Left hindlimb (tissue), 1 donor: ENCODE results near the gene LPAR5.

ENCODE experiments used
- DNase-seq: peaks from one replicate; pipeline ENCODE4 v3.0.0-alpha.2; 2018

Gene LPAR5

GRCh38 chr12:6635375-6635855 is 344 bp downstream of the LPAR5 start:
- no peak for DNase-seq

DNA sequence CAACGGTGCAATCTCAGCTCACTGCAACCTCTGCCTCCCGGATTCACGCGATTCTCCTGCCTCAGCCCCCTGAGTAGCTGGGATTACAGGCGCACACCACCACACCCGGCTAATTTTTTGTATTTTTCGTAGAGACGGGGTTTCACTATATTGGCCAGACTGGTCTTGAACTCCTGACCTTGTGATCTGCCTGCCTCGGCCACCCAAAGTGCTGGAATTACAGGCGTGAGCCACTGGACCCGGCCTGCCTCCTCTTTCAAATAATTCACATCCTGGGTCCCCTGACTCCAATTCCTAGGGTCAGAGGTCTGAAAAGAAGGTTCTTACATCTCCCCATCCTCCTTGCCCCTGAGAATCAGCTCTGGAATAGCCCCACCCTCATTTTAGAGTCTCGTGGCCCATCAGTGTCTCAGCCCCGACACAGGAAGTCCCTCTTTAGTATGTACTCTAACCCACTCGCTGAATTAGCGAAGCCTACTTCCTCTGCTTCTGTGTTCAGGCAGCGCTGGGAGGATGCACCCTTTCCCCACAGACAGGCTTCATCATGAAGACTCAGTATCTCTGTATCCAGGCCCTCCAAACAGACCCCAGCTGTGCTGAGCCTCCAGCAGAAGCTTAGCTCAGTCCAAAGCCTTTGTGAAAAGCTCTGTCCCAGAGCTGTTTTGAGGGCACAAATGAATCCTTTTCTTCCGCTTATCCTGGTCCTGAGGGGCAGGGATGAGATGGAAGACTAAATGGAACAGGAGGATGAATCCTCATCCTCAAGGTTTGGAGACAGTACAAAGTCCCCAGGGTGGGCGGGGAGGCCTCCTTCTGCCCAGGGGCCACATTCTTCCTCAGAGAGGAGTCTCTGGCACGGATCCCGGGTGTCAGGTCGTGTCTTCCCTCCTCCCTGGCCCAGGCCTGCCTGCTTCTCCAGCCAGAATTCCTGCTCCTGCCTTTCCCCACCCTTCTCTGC is 3.5 kb downstream of the LPAR5 start:
- DNase-seq, result no peak

- DNase-seq, result no peak
Observed at GRCh38 chr12:6631549-6631961, 4.2 kb downstream of the LPAR5 start.

GRCh38 chr12:6630736-6631135 is 5.0 kb downstream of the LPAR5 start:
- DNase-seq, result no peak

DNA sequence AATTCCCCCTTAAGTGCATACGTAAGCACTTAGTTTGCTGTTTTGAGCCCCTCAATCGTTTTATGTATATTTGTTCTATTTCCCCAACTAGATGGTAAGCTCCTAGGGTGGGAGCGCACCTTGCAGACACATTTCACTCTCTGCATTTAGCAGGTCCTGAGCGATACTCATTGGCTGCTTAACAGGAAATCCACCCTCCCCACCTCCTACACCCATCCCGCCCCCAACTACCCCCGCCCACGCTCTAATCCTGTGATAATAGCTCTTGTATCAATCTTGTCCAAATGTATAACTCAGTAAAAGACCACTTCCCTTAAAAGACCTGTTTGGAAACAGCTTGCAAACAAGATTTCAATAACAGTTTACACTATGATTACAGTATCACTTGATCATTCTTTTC is 8.1 kb downstream of the LPAR5 start:
- no peak for DNase-seq

GRCh38 chr12:6626654-6627283 is 9.0 kb downstream of the LPAR5 start:
- DNase-seq, result no peak

- DNase-seq, result no peak
Observed at GRCh38 chr12:6620885-6621274, 14.9 kb downstream of the LPAR5 start.

GRCh38 chr12:6620137-6620884 is 15.4 kb downstream of the LPAR5 start:
- peak; percentile 72 for DNase-seq

DNA sequence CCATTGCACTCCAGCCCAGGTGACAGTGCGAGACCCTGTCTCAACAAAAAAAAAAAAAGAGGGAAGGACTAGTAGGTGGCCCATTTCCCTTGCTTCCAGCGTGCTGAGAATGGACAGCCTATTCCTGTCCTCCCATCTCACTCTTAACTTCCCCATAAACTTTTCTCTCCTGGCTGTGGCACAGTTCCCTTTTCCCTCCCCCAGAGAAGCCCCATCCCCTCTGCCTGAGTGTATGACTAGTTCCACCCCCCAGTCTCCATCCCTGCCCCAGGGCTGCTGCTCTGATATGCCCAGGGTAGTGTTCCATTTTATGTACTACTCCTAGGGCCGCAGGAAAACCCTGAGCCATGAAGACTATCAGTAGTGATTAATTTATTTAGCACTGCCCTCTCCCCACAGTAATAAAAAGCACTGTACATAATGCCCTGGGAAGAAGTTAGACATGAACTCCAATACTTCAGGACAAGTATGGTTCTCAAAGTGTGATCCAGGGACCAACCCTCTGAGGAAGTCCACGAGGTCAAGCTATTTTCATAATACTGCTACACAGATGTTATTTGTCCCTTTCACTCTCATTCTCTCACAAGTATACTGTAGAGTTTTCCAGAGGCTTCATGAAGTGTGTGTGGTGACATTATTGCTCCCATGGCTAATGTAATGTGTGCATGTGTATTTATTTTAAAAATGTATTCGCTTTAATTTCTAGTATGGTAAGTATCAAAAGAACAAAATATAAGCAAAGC is 17.1 kb downstream of the LPAR5 start:
- DNase-seq, result no peak

DNA sequence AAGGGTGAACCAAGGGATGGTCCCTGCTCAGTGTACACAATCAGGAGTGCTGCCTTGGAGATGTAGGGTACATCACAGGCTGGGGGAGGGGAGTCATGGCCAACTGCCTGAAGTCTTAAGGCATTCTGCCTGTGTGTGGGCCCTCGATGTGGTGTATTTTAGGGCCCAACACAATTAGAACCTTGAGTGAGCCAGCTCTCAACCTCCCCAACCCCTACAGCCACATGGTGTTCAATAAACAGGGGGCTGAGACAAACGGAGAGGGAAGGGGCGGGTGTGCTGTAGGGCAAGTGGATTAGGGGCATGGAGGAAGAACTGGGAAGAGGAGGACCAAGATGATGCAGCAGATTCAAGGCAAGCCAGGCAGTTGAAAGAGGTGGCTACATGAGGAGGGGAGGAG is 20.0 kb downstream of the LPAR5 start:
- no peak for DNase-seq

DNA sequence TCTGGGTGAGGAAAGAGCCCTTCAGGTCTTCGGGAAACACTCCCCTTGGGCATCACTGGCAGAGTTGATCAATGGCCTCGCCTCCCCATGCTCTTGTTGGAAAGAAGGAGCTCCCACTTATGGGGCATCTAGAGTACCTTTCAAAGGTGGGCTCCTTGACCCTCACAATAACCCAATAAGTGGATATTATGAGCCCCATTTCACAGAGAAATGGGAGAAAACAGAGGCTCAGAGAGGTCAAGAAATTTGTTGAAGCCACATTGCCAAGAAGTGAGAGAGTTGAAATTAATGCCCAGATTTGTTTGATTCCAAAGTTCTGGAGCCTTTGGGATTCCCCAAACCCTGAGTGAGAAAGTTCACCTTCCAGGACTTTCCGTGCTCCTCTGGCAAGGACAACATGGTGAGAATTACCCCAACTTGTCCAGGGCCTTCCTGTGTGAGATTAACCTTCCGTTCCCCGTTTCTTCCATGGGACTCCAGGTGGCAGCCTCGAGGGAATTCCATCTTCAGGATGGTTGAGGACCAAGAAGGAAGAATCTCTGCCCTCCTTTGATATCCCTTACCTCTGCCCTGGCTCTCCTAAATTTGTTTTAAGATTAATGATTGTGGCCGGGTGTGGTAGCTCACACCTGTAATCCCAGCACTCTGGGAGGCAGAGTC is 21.1 kb downstream of the LPAR5 start:
- DNase-seq, result peak; percentile 31

- peak; percentile 98 for DNase-seq
Observed at GRCh38 chr12:6613776-6614512, 21.8 kb downstream of the LPAR5 start.

GRCh38 chr12:6613015-6613775 is 22.6 kb downstream of the LPAR5 start:
- DNase-seq, result peak; percentile 91

GRCh38 chr12:6612652-6613014 is 23.1 kb downstream of the LPAR5 start:
- DNase-seq, result no peak

GRCh38 chr12:6612247-6612646 is 23.5 kb downstream of the LPAR5 start:
- DNase-seq, result no peak

DNA sequence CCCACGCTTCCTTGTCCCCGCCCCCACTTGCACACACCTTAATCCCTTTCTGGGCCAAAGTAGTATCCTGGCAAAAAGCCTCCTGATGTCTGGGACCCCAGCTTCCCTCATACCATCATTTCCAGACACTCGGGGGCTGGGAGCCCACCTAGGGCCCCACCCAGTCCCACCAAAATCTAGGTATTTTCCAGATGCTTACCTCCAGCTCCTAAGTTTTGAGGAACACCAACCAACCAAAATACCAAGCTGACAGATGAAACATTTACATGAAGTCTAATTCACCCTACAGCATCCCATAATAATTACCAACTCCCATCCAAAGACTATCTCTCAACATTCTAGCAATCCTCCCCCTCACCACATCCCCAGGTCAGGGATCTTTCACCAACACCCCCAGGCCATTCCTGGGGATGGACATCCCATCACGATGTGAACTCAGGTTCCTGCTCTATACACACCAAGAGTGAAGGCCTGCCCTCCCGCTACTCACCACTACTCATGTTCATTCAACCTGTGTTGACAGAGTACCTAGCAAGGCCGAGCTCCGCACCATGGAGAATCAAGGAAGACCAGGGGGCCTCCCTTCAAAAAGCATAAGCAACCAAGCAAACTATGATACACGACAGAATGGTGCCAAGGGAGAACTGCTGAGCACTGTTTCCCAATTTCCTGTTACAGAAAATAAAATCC is 27.0 kb downstream of the LPAR5 start:
- DNase-seq, result peak; percentile 39

DNA sequence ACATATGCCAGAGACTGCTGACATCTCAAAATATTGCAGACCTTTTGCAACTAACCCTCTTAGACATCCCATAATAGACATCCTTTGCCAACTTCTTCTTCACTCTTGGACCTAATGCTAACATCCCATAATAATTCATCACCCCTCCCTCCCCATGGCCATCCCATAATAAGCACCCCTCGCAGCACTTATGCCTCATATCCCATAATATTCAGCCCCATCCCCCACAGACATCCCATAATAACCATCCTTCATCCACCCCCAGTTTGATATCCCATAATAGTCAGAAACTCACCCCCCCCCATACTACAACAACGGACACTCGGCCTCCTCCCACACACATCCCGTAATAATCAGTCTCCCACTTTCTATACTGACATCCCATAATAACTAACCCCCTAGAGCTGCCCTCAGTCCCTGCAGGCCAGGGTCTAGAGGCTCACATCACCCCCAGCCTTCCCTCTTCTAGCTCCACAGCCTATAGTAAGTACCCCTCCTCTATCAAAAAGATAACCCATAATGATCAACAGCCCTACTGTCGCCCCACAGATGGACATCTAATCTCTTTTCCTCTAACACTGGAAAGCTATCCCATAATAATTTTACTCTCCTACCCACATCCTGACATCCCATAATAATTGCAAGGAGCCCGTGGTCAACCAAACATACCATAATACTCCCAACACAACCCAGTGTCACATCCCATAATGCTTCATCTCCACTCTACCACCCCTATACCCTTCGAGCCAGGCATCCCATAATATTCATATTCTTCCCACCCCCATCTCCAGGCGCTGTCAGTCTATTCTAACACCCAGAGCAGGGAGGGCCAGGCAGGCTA is 27.8 kb downstream of the LPAR5 start:
- peak; percentile 76 for DNase-seq

DNA sequence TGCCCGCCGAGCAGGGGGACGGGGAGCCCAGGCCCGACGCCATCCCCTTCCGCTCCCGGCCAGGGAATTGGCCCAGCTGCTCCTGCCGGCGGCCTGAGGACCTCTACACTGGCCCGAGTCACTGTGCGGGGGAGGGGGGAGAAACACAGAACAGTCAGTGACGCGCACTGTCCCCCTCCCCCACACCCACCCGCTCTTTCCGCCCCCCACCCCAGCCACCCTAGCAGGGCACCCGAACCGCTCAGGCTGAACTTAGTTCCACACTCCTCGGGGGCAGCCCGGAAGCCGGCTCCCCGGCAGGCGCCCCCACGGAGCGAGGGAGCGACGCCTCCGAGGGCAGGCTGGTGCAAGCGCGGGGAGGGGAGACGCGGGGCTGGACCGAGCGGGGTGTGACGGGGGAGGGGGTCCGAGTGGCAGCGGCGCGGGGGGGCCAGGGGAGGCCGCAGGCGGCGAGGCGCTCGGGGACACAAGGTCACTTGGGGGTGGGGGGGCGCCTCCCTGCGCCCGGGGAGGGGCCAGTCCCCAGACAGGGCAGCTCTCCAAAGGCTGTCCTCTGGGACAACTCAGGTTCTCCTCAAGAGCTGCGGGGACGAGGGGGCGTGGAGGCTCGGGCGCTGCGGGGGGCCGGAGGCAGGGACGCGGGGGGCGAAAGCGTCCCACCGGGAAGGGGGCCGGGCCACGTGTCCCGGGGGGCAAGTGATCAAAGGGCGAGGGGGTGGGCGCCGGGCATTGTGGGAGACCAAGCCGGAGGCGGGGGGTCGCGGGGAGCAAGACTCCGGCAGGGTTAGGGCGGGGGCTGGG is 29.2 kb downstream of the LPAR5 start:
- peak; percentile 79 for DNase-seq
